Suprapubic skin (tissue), 4 donors: ENCODE data around the gene PSMA2. TPM values are rescaled to one million over a fixed set of nuclear protein-coding genes. Genes with fewer than 3 reads are reported as not detected.

Experiments used
- DNase-seq, 2 donors: peaks; one replicate each; pipeline ENCODE4 v3.0.0-alpha.2; 2019; ENCODE audit warnings: low spot score in 2 of 2
- H3K27ac ChIP-seq: fragments of 200-600 bp; sonication (generic); one replicate; pipeline ENCODE4 v1.5.1; 2019
- H3K27me3 ChIP-seq: fragments of 200-600 bp; sonication (generic); one replicate; pipeline ENCODE4 v1.5.1; 2019
- H3K36me3 ChIP-seq: fragments of 200-600 bp; sonication (generic); one replicate; pipeline ENCODE4 v1.5.1; 2019
- H3K4me1 ChIP-seq: fragments of 200-600 bp; sonication (generic); one replicate; pipeline ENCODE4 v1.5.1; 2019
- H3K4me3 ChIP-seq: fragments of 200-600 bp; sonication (generic); one replicate; pipeline ENCODE4 v1.5.1; 2019; ENCODE audit warnings: mild to moderate bottlenecking
- H3K9me3 ChIP-seq: fragments of 200-600 bp; sonication (generic); one replicate; pipeline ENCODE4 v1.5.1; 2019
- EP300 ChIP-seq: sonication (generic); formaldehyde crosslinking; IDR thresholded peaks from one replicate; pipeline ENCODE4 v1.6.1; 2017; ENCODE audit warnings: antibody characterized with exemption
- POLR2A ChIP-seq, 2 donors: fragments of 450-650 bp; IDR thresholded peaks; one replicate each; pipeline ENCODE4 v1.6.1; 2017; ENCODE audit warnings: antibody characterized with exemption in 2 of 2, mild to moderate bottlenecking in 2 of 2, moderate library complexity in 2 of 2
- POLR2AphosphoS5 ChIP-seq, 3 donors: sonication (generic); formaldehyde crosslinking; IDR thresholded peaks; one replicate each; pipeline ENCODE4 v1.6.1; 2017; ENCODE audit warnings: antibody characterized with exemption in 3 of 3
- WGBS: methylation state at CpG from one replicate; pipeline ENCODE4 v1.1.5; 2018; 5-methylcytosine and 5-hydroxymethylcytosine counted together
- total RNA-seq, 4 donors: library from RNA; depleted of rRNA; stranded (reverse); fragments of >200 nt; gene quantifications; one replicate each; pipeline ENCODE4 v1.1.0, GENCODE V29; 2016
- TF ChIP-seq, protein P1 (sequence below), 2 donors: fragments of 200-600 bp in 1 of 2; fragments of 450-650 bp in 1 of 2; sonication (generic) in 1 of 2; IDR thresholded peaks; one replicate each; pipeline ENCODE4 v1.5.1; 2016 to 2019; ENCODE audit warnings: antibody characterized with exemption in 2 of 2, mild to moderate bottlenecking in 1 of 2, moderate library complexity in 1 of 2

PSMA2 gene
- total RNA-seq, 4 donors from 2014 or later, result 29.9 to 58.9 (median 46.0) TPM

DNA sequence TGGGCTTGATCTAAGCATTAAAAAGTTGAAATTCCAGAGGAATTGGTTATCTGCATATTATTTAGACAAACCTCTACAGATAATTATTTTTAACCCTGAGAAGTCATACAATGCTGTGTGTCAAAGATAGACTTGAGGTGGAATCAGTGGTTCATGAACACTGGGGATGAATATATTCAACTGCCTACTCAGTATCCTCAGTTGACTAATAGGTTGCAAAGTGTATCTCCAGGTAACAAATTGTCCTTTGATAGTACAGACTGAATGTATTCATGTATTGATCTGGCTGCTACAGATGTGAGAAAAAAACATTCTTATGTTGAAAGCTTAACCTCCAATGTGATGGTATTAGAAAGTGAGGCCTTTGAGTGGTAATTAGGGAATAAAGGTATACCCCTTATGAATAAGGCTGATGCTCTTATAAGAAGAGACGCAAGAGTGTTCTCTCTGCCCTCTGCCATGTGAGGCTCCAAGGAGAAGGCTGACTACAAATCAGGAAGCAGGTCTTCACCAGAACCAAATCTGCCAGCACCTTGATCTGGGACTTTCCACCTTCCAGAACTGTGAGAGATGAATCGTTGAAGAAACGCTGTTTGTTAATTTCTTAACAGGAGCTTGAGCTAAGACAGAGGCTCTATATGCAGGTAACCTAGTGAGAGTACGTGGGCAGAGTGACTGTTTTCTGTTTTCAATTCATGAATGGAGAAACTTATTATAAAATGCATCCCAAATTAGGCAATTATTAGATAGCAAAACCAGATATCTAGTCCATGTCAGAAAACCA, 7.7 kb upstream of the PSMA2 start:
- 60% methylated on average over 4 of the region's 4 CpGs for WGBS
- Histone ChIP-seq H3K4me1 (peaks cover under 1% of the 10 kb centered on the region), H3K36me3 (peaks cover 50% of the 10 kb centered on the region), H3K9me3 (no peaks in the 10 kb centered on the region), H3K27ac (no peak overlapping the region), H3K27me3 (no peaks in the 10 kb centered on the region), H3K4me3 (no peak overlapping the region)
- TF ChIP-seq POLR2AphosphoS5 (IDR thresholded peaks at IDR 0.05) (no peak), EP300 (no peak), POLR2A (IDR thresholded peaks at IDR 0.05) (no peak)
- TF ChIP-seq, protein P1, sequence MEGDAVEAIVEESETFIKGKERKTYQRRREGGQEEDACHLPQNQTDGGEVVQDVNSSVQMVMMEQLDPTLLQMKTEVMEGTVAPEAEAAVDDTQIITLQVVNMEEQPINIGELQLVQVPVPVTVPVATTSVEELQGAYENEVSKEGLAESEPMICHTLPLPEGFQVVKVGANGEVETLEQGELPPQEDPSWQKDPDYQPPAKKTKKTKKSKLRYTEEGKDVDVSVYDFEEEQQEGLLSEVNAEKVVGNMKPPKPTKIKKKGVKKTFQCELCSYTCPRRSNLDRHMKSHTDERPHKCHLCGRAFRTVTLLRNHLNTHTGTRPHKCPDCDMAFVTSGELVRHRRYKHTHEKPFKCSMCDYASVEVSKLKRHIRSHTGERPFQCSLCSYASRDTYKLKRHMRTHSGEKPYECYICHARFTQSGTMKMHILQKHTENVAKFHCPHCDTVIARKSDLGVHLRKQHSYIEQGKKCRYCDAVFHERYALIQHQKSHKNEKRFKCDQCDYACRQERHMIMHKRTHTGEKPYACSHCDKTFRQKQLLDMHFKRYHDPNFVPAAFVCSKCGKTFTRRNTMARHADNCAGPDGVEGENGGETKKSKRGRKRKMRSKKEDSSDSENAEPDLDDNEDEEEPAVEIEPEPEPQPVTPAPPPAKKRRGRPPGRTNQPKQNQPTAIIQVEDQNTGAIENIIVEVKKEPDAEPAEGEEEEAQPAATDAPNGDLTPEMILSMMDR (IDR thresholded peaks at IDR 0.05), result no peak
- no peak for DNase-seq

- peaks cover 19% of the 10 kb centered on the region for H3K4me1 ChIP-seq
- WGBS, result 93% methylated on average over 5 of the region's 5 CpGs
- H3K9me3 ChIP-seq, result no peaks in the 10 kb centered on the region
- H3K27ac ChIP-seq, result no peak overlapping the region
- TF ChIP-seq, protein P1 (IDR thresholded peaks at IDR 0.05), result no peak
- no peak for TF ChIP-seq POLR2A (IDR thresholded peaks at IDR 0.05)
- no peak for TF ChIP-seq POLR2AphosphoS5 (IDR thresholded peaks at IDR 0.05)
- no peak for TF ChIP-seq EP300
- H3K27me3 ChIP-seq, result no peaks in the 10 kb centered on the region
- peaks cover 50% of the 10 kb centered on the region for H3K36me3 ChIP-seq
- H3K4me3 ChIP-seq, result no peak overlapping the region
- DNase-seq, result no peak
Measured at GRCh38 chr7:42935861-42936260, 3.9 kb upstream of the PSMA2 start.

- 84% methylated on average over 3 of the region's 3 CpGs for WGBS
- no peak for DNase-seq
- Histone ChIP-seq H3K4me3 (no peak overlapping the region), H3K27me3 (no peaks in the 10 kb centered on the region), H3K36me3 (peaks cover 42% of the 10 kb centered on the region), H3K27ac (no peak overlapping the region), H3K4me1 (peaks cover 35% of the 10 kb centered on the region), H3K9me3 (no peaks in the 10 kb centered on the region)
- TF ChIP-seq POLR2AphosphoS5 (IDR thresholded peaks at IDR 0.05) (no peak), EP300 (no peak), POLR2A (IDR thresholded peaks at IDR 0.05) (no peak)
- TF ChIP-seq, protein P1 (IDR thresholded peaks at IDR 0.05), result no peak
Measured at GRCh38 chr7:42934291-42934690, 2.3 kb upstream of the PSMA2 start.

- DNase-seq, result no peak
Measured at GRCh38 chr7:42932811-42933591, 1.0 kb upstream of the PSMA2 start.

More at GRCh38 chr7:42932811-42933591, 1.0 kb upstream of the PSMA2 start:
- Histone ChIP-seq H3K4me1 (peaks cover 48% of the 10 kb centered on the region), H3K36me3 (peaks cover 30% of the 10 kb centered on the region), H3K4me3 (peak overlapping the region; percentile 94), H3K27ac (peak overlapping the region; percentile 86), H3K27me3 (no peaks in the 10 kb centered on the region), H3K9me3 (no peaks in the 10 kb centered on the region)
- 1% methylated on average over 17 of the region's 17 CpGs for WGBS
- TF ChIP-seq POLR2AphosphoS5 (IDR thresholded peaks at IDR 0.05) (no peak), POLR2A (IDR thresholded peaks at IDR 0.05) (no peak), EP300 (no peak)
- TF ChIP-seq, protein P1 (IDR thresholded peaks at IDR 0.05), result no peak
